Measurements from ENCODE around the gene CHI3L1.

CHI3L1 gene

GRCh38 chr1:203208181-203208580 is 21.7 kb upstream of the CHI3L1 start:
- TF ChIP-seq, protein P1, sequence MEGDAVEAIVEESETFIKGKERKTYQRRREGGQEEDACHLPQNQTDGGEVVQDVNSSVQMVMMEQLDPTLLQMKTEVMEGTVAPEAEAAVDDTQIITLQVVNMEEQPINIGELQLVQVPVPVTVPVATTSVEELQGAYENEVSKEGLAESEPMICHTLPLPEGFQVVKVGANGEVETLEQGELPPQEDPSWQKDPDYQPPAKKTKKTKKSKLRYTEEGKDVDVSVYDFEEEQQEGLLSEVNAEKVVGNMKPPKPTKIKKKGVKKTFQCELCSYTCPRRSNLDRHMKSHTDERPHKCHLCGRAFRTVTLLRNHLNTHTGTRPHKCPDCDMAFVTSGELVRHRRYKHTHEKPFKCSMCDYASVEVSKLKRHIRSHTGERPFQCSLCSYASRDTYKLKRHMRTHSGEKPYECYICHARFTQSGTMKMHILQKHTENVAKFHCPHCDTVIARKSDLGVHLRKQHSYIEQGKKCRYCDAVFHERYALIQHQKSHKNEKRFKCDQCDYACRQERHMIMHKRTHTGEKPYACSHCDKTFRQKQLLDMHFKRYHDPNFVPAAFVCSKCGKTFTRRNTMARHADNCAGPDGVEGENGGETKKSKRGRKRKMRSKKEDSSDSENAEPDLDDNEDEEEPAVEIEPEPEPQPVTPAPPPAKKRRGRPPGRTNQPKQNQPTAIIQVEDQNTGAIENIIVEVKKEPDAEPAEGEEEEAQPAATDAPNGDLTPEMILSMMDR (IDR thresholded peaks at IDR 0.05; ENCODE audit: control extremely low read depth, extremely low read depth, low read depth, missing control alignments) = no peak
- POLR2A ChIA-PET = no interaction called here
- DNase-seq (ENCODE audit: extremely low spot score) = no peak
- CTCF ChIA-PET = interaction anchor here (1.6 to 5.8 kb wide), 2 partner anchors 8 to 20 kb away, joined by 4 to 43 read pairs; no protein-coding TSS in a partner anchor

- ChIA-PET POLR2A (no interaction called here), CTCF (interaction anchor here (1.6 to 5.8 kb wide), 3 partner anchors 9 to 90 kb away, joined by 4 to 43 read pairs (median 4); no protein-coding TSS in a partner anchor)
- TF ChIP-seq, protein P1 (IDR thresholded peaks at IDR 0.05; ENCODE audit: control extremely low read depth, extremely low read depth, low read depth, missing control alignments) = no peak
- DNase-seq (ENCODE audit: extremely low spot score) = no peak
These were observed 21.2 kb upstream of the CHI3L1 start for GRCh38 chr1:203207751-203208150.

DNA sequence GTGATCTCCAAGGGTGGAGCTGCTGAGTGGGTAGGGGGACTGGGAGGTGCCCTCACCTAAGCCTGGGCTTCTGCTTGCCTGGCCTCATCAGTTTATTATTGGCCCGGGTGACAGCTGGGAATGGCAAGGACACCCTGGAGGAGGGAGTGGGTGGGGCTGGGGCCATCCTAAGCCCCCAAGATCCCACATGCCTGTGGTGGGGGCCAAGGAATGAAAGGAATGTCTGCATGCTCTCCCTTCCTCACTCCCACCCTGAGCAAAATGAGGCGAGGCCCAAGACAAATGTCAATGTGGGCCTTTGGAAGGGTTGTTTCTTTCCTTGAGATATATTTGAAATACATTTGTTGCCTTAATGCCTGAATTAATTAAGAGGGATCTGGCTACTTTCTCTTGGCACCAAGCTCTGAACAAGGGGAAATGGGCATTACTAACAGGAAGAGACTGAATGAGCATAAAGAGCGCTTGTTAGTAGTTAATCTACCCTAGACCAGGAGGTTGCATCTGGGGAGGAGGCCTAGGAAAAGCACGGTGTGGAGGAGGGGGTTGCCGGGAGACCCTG is 19.7 kb upstream of the CHI3L1 start:
- POLR2A ChIA-PET = no interaction called here
- DNase-seq (ENCODE audit: extremely low spot score) = no peak

GRCh38 chr1:203204756-203205155 is 18.3 kb upstream of the CHI3L1 start:
- no peak for DNase-seq (ENCODE audit: extremely low spot score)
- TF ChIP-seq, protein P1 (IDR thresholded peaks at IDR 0.05; ENCODE audit: control extremely low read depth, extremely low read depth, low read depth, missing control alignments) = no peak
- ChIA-PET POLR2A (no interaction called here), CTCF (interaction anchor here (4.2 to 5.8 kb wide), 2 partner anchors 12 to 32 kb away, joined by 14 to 43 read pairs; no protein-coding TSS in a partner anchor)

More for the DNA sequence above, 19.7 kb upstream of the CHI3L1 start:
- TF ChIP-seq, protein P1 (IDR thresholded peaks at IDR 0.05; ENCODE audit: control extremely low read depth, extremely low read depth, low read depth, missing control alignments) = no peak
- CTCF ChIA-PET = interaction anchor here (1.6 to 5.8 kb wide), 6 partner anchors 10 to 89 kb away, joined by 4 to 43 read pairs (median 6); no protein-coding TSS in a partner anchor

GRCh38 chr1:203202431-203203245 is 16.1 kb upstream of the CHI3L1 start:
- TF ChIP-seq, protein P1 (IDR thresholded peaks at IDR 0.05; ENCODE audit: control extremely low read depth, extremely low read depth, low read depth, missing control alignments) = no peak
- DNase-seq (ENCODE audit: extremely low spot score) = no peak
- POLR2A ChIA-PET = no interaction called here
- CTCF ChIA-PET = interaction anchor here (0.9 to 5.8 kb wide), 3 partner anchors 14 to 66 kb away, joined by 3 to 43 read pairs (median 14); no protein-coding TSS in a partner anchor

DNA sequence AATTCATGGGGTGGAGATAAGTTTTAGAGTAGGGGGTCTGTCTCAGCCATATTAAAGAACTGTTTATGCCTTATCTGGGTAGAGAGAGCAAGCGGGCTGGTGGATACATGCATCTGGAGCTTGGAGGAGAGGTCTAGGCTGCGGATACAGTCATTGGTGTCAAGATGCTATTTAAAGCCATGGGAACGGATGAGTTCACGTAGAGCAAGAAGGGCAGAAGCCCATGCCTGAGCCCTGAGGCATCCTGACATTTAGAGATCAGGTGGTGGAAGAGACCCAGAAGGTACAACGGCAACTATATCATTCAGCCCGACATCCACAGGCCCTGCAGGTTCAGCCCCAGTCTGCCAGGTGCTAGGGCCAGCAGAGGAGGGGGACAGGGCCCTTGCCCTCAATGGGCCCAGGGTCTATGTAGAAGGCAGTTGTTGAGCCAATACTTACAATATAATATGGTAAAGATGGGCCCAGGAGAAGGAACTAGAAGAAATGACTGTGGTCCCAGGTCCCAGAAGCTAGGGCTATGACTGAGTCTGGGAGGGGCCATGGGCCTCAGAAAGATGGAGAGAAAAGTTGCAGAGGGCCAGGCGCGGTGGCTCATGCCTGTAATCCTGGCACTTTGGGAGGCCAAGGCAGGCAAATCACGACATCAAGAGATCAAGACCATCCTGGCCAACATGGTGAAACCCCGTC is 15.2 kb upstream of the CHI3L1 start:
- no peak for DNase-seq (ENCODE audit: extremely low spot score)
- CTCF ChIA-PET = interaction anchor here (1.8 to 4.1 kb wide), 2 partner anchors 29 to 162 kb away, joined by 8 to 11 read pairs; no protein-coding TSS in a partner anchor
- POLR2A ChIA-PET = no interaction called here
- TF ChIP-seq, protein P1 (IDR thresholded peaks at IDR 0.05; ENCODE audit: control extremely low read depth, extremely low read depth, low read depth, missing control alignments) = no peak
